ENCODE measurements around the gene RTTN. TPM values are rescaled to one million over a fixed set of nuclear protein-coding genes. Genes with fewer than 3 reads are reported as not detected.

Gene RTTN
- total and polyA plus RNA-seq, 2 donors from 2014 or later = 6.3 to 12.3 TPM

GRCh38 chr18:70151614-70152013, 53.9 kb downstream of the RTTN start:
- no peaks in the 10 kb centered on the region for H3K4me1 ChIP-seq (ENCODE audit: control insufficient read depth in 2 of 3, insufficient read depth in 2 of 3, low read depth in 1 of 3, low read length in 3 of 3)
- H3K27me3 ChIP-seq (ENCODE audit: control insufficient read depth, insufficient read depth, low read length) = no peaks in the 10 kb centered on the region
- no peak overlapping the region for H3K27ac ChIP-seq (ENCODE audit: low read depth in 2 of 2, low read length in 2 of 2)
- no peak for FAIRE-seq
- no peaks in the 10 kb centered on the region for H3K9me3 ChIP-seq (ENCODE audit: control insufficient read depth in 2 of 3, insufficient read depth in 1 of 3, low read length in 3 of 3)
- TF ChIP-seq, protein P1, sequence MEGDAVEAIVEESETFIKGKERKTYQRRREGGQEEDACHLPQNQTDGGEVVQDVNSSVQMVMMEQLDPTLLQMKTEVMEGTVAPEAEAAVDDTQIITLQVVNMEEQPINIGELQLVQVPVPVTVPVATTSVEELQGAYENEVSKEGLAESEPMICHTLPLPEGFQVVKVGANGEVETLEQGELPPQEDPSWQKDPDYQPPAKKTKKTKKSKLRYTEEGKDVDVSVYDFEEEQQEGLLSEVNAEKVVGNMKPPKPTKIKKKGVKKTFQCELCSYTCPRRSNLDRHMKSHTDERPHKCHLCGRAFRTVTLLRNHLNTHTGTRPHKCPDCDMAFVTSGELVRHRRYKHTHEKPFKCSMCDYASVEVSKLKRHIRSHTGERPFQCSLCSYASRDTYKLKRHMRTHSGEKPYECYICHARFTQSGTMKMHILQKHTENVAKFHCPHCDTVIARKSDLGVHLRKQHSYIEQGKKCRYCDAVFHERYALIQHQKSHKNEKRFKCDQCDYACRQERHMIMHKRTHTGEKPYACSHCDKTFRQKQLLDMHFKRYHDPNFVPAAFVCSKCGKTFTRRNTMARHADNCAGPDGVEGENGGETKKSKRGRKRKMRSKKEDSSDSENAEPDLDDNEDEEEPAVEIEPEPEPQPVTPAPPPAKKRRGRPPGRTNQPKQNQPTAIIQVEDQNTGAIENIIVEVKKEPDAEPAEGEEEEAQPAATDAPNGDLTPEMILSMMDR (IDR thresholded peaks at IDR 0.05; ENCODE audit: borderline replicate concordance, extremely low read depth, insufficient read depth) = no peak
- H3K4me3 ChIP-seq (ENCODE audit: low read length in 3 of 3) = no peak overlapping the region
- intact Hi-C loops (cut with DNase I) = no loop called here
- no peak for DNase-seq
- H3K9ac ChIP-seq (ENCODE audit: low read length in 3 of 3) = no peak overlapping the region
- peaks cover 2 to 13% (median 9%) of the 10 kb centered on the region in 3 donors for H3K36me3 ChIP-seq (ENCODE audit: control insufficient read depth in 2 of 3, insufficient read depth in 3 of 3, low read length in 3 of 3)

- Histone ChIP-seq H3K4me1 (ENCODE audit: control insufficient read depth in 2 of 3, insufficient read depth in 2 of 3, low read depth in 1 of 3, low read length in 3 of 3) (no peaks in the 10 kb centered on the region), H3K9ac (ENCODE audit: low read length in 3 of 3) (no peak overlapping the region), H3K27me3 (ENCODE audit: control insufficient read depth, insufficient read depth, low read length) (no peaks in the 10 kb centered on the region), H3K4me3 (ENCODE audit: low read length in 3 of 3) (no peak overlapping the region), H3K9me3 (ENCODE audit: control insufficient read depth in 2 of 3, insufficient read depth in 1 of 3, low read length in 3 of 3) (no peaks in the 10 kb centered on the region), H3K36me3 (ENCODE audit: control insufficient read depth in 2 of 3, insufficient read depth in 3 of 3, low read length in 3 of 3) (peaks cover 2 to 14% (median 9%) of the 10 kb centered on the region in 3 donors), H3K27ac (ENCODE audit: low read depth in 2 of 2, low read length in 2 of 2) (no peak overlapping the region)
- intact Hi-C loops (cut with DNase I) = no loop called here
- TF ChIP-seq, protein P1 (IDR thresholded peaks at IDR 0.05; ENCODE audit: borderline replicate concordance, extremely low read depth, insufficient read depth) = no peak
- DNase-seq (no peak), FAIRE-seq (no peak)
Measured at GRCh38 chr18:70149616-70150301, 55.7 kb downstream of the RTTN start.

DNA sequence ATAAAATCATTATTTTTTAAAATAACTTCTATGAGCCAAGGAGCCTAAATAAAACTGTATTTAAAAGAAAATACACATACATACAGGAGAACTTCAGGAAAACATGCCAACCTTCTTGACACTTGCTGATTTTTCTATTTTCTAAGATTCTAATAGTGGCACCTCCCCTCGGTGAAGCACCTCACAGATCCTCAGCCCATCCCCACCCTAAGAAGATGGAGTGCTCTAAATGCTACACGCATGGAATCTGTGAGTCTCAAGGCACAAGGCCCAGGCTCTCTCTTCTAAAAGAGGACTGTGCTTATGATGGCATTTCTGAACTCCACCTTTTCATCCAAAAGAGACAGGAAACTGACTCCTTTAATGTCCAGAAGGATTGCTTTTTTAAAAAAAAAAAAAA, 56.3 kb downstream of the RTTN start:
- no peaks in the 10 kb centered on the region for H3K9me3 ChIP-seq (ENCODE audit: control insufficient read depth in 2 of 3, insufficient read depth in 1 of 3, low read length in 3 of 3)
- TF ChIP-seq, protein P1 (IDR thresholded peaks at IDR 0.05; ENCODE audit: borderline replicate concordance, extremely low read depth, insufficient read depth) = no peak
- H3K36me3 ChIP-seq (ENCODE audit: control insufficient read depth in 2 of 3, insufficient read depth in 3 of 3, low read length in 3 of 3) = peaks cover 2 to 19% (median 9%) of the 10 kb centered on the region in 3 donors
- no peak overlapping the region for H3K4me3 ChIP-seq (ENCODE audit: low read length in 3 of 3)
- FAIRE-seq (no peak), DNase-seq (no peak)
- H3K27me3 ChIP-seq (ENCODE audit: control insufficient read depth, insufficient read depth, low read length) = no peaks in the 10 kb centered on the region
- intact Hi-C loops (cut with DNase I) = no loop called here
- no peaks in the 10 kb centered on the region for H3K4me1 ChIP-seq (ENCODE audit: control insufficient read depth in 2 of 3, insufficient read depth in 2 of 3, low read depth in 1 of 3, low read length in 3 of 3)
- H3K27ac ChIP-seq (ENCODE audit: low read depth in 2 of 2, low read length in 2 of 2) = no peak overlapping the region
- H3K9ac ChIP-seq (ENCODE audit: low read length in 3 of 3) = no peak overlapping the region

All from kidney (tissue), 14 donors.